Urinary bladder (tissue), 4 donors: Measurements from ENCODE around the gene KLF16. TPM values are rescaled to one million over a fixed set of nuclear protein-coding genes. Genes with fewer than 3 reads are reported as not detected.

Source experiments
- DNase-seq: peaks from one replicate; pipeline ENCODE4 v3.0.0-alpha.2; 2015; ENCODE audit errors: extremely low spot score
- H3K27ac ChIP-seq: one replicate; pipeline ENCODE4 v1.5.1; 2013; ENCODE audit warnings: low read depth, mild to moderate bottlenecking, moderate library complexity
- H3K36me3 ChIP-seq: one replicate; pipeline ENCODE4 v1.6.1; 2013; ENCODE audit warnings: mild to moderate bottlenecking, moderate library complexity; ENCODE audit not compliant: insufficient read depth
- H3K4me1 ChIP-seq: one replicate; pipeline ENCODE4 v1.6.1; 2013; ENCODE audit warnings: mild to moderate bottlenecking, moderate library complexity; ENCODE audit not compliant: insufficient read depth
- H3K4me3 ChIP-seq: one replicate; pipeline ENCODE4 v1.5.1; 2013; ENCODE audit warnings: low read depth, low read length
- WGBS: extraction: QIAGEN DNeasy Blood & Tissue Kit; methylation state at CpG from one replicate; pipeline ENCODE4 v1.1.7; 2013; 5-methylcytosine and 5-hydroxymethylcytosine counted together
- polyA plus RNA-seq: library from polyadenylated mRNA; stranded (reverse); fragments of 200-250 nt; gene quantifications from one replicate; pipeline ENCODE4 v1.2.3, GENCODE V29; 2013
- total RNA-seq: library from RNA; depleted of rRNA; stranded (reverse); fragments of >200 nt; gene quantifications from one replicate; pipeline ENCODE4 v1.2.3, GENCODE V29; 2014
- donor health status: healthy with polysubstance abuse.
- donor health status: healthy.

The KLF16 gene
- total and polyA plus RNA-seq, 2 donors, result 3.6 to 17.6 TPM

DNA sequence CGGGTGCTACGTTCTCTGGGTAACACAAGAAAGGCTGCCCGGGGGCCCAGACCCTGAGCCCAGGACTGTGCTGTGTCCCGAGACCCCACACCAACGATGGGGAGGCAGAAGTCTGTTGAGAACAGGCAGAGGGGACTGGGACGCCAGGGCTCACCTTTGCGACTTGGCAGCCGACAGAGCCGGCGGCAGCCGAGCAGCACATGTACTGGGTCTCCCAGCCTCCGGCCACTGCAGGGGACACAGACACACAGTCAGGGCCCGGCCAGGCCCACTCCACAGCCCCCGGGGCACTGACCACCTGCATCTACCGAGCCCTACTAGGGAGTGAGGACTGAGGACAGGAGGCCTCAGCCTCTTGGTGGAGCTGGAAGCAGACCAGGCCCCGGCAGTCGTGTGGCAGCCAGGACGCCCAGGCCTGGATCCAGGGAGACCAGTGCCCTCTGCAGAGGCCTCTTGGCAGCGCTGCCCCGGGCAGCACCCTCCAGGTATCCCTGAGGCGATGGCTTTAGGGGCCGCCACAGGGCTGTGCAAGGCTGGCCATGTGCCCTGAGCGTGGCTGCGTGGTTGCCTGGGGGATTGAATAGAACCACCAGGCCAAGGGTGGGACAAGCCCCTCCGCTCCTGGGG is 45.7 kb downstream of the KLF16 start:
- DNase-seq, result no peak
- Histone ChIP-seq H3K36me3 (peaks cover 7% of the 10 kb centered on the region), H3K27ac (no peak overlapping the region), H3K4me1 (no peaks in the 10 kb centered on the region), H3K4me3 (no peak overlapping the region)
- 83% methylated on average over 25 of the region's 25 CpGs for WGBS

DNA sequence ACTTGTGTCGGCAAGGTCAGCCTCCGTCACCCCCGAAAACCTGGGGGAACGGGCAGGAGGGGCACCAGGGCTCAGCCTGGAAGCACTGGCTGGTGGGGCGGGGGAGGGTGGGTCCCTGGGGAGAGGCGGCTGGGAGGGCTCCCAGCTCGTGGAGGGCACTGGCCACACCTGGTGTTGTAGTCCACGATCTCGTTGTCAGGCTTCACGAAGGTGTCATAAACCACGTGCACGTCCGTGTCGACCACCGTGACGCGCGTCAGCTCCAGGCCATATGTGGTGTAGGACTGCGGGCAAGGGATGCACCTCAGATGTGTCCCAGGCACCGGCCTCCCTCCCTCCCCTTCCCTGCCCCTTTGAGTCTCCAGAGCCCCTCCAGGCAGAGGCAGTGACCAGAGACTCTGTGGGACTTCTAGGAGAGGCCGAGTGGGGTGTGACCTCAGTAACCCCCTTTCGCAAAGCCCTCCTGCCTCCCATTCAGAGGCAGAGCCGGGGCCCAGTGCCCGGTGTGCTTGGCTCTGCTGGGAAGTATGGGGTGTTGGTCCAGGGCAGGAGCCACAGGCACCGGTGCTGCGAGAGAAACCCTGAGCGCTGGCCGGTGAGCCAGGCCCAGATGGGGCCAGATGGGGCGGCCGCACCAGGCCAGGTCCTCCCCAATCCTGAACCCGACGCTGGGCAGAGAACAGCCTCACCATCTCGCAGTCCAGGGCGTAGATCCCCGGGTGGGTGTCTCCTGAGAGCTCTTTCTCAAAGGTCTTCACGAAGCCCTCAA is 46.7 kb downstream of the KLF16 start:
- WGBS, result 93% methylated on average over 36 of the region's 36 CpGs
- no peak overlapping the region for H3K4me3 ChIP-seq
- H3K36me3 ChIP-seq, result peaks cover 7% of the 10 kb centered on the region
- no peak overlapping the region for H3K27ac ChIP-seq
- H3K4me1 ChIP-seq, result no peaks in the 10 kb centered on the region
- no peak for DNase-seq

DNA sequence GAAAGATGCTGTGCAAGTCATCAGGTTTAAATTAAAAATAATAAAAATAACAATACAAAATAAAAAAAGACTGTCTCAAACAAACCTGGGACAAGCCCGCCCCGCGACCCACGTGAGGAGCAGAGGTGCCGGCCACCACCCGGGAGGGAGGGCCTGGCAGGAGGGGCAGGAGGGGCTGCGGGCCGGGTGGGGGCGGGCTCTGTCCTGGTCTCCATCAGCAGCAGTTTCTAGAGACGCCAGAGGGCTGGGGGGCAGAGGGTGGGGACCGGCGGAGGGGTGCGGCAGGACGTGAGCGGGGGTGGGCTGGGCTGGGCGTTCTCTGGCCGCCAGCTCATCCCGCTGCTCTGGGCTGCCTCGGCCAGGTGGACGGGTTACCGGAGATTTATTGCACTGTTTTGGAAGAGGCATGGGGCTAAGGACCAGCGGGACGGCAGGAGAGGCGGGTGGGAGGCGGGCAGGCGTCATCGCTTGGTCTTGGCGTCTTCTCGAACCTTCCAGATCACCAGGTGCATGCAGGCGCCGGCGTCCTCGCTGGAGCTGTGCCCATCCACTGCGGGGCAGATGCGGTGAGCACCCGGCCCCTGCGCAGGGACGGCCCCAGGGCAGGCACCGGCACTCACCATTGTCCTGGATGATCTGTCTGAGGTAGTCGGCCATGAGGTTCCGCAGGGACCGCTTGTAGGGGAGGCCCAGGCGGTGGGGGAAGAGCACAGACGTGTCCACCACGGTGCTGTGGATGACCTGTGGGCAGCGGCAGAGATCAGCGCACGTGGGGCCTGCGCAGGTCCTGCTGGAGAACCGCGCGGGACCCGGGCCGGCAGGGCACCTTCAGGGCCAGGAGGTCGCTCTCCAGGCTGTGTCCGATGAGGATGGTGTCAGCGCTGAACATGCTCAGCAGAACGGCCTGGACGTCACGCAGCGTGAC is 47.5 kb downstream of the KLF16 start:
- Histone ChIP-seq H3K27ac (no peak overlapping the region), H3K4me3 (no peak overlapping the region), H3K4me1 (no peaks in the 10 kb centered on the region), H3K36me3 (peaks cover 7% of the 10 kb centered on the region)
- 86% methylated on average over 61 of the region's 61 CpGs for WGBS
- DNase-seq, result no peak

DNA sequence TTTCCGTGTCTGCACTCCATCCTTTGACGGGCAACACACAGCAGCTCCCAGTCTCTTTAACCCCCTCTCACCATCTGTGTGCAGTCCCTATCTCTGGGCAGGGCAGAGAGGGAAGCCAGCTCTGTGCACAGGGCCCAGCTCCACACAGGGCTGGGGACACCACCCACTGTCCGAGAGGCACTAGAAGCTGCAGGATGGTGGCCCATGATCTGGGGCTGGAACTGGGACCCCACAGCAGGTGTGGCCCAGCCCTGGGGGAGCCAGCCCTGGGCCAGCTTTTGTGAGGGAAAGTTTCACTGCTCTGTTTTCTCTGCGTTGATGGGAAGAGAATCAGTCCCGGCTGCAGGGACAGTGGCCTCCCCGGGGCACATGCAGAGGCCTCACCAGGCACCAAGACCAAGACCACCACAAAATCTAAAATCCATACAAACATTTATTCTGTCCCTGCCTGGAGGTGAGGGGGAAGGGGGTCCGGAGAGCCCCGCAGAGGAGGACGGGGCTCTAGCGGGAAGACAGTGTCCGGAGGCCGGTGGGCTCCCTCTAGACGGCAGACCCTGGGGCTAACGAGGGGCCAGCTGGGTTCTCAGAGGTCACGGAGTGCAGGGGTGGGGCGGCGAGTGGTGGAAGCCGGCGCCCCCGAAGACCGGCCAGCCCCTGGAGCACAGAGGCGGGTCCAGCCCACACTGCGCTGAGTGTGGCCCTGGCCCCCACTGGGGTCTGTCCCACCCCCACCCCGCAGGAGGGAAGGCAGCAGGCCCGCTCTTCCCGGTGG is 48.4 kb downstream of the KLF16 start:
- WGBS, result 79% methylated on average over 26 of the region's 26 CpGs
- no peak for DNase-seq
- peaks cover 7% of the 10 kb centered on the region for H3K36me3 ChIP-seq
- no peak overlapping the region for H3K27ac ChIP-seq
- H3K4me1 ChIP-seq, result no peaks in the 10 kb centered on the region
- H3K4me3 ChIP-seq, result no peak overlapping the region

DNA sequence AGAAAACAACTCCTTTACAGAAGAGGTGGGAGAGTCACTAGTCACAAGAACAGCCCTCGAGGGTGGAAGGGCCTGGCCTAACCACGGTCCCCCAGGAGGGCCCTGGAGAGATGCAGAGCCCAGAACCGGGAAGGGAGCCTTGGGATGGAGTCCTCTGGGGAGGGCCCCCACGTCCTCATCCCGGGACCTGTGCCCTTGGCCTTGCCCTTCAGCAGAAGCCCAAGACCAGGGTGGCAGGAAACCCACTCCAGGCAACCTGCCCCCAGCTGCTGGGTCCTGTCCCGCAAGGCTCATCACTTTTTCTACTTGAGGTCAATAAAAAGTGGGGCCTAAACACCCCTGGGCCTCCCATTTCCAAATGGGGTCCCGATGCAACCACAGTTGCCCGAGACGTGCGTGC is 49.0 kb downstream of the KLF16 start:
- WGBS, result 81% methylated on average over 10 of the region's 10 CpGs
- no peak overlapping the region for H3K27ac ChIP-seq
- no peaks in the 10 kb centered on the region for H3K4me1 ChIP-seq
- H3K4me3 ChIP-seq, result no peak overlapping the region
- peaks cover 7% of the 10 kb centered on the region for H3K36me3 ChIP-seq
- DNase-seq, result no peak

DNA sequence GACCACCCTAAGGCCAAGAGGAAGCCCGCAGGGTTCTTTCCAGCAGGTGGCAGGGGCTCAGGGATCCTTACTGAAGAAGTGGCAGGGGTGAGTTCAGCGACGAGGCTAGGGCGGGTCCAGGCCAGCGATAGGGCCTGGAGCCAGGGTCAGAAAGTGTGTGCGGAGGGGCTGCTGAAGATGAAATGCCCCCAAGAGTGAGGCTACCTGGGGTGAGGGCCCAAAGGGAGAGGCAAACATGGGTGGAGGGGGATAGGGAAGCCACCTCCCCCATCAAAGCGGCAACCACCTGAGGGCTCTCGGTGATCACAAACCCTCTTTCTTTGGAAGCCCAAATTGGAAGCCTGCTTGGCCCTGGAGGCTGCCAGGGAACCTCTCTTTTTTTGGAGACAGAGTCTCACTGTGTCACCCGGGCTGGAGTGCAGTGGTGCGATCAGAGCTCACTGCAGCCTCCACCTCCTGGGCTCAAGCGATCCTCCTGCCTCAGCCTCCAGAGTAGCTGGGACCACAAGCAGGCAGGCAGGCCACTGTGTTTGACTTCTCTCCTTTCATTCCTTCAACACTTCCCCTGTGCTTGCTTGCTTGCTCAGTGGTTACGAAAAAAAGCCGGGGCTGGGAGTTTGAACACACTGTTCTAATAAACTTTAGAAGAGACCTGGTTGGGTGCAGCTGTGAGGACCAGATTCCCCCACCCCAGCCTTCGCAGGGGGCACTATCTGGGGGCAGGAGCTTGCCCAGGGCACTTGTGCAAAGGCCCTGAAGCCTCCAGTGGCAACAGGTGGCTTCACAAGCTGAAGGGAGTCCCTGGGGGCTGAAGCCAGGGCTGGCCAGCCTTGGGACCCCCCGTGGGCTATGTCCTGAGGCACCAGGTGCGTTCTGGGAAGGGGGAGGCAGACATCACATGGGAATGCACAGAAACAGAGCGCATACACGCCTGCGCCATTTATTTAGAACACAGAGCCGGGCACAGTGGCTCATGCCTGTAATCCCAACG is 49.9 kb downstream of the KLF16 start:
- 69% methylated on average over 21 of the region's 21 CpGs for WGBS
- peaks cover 7% of the 10 kb centered on the region for H3K36me3 ChIP-seq
- no peak overlapping the region for H3K27ac ChIP-seq
- no peak for DNase-seq
- no peaks in the 10 kb centered on the region for H3K4me1 ChIP-seq
- H3K4me3 ChIP-seq, result no peak overlapping the region

DNA sequence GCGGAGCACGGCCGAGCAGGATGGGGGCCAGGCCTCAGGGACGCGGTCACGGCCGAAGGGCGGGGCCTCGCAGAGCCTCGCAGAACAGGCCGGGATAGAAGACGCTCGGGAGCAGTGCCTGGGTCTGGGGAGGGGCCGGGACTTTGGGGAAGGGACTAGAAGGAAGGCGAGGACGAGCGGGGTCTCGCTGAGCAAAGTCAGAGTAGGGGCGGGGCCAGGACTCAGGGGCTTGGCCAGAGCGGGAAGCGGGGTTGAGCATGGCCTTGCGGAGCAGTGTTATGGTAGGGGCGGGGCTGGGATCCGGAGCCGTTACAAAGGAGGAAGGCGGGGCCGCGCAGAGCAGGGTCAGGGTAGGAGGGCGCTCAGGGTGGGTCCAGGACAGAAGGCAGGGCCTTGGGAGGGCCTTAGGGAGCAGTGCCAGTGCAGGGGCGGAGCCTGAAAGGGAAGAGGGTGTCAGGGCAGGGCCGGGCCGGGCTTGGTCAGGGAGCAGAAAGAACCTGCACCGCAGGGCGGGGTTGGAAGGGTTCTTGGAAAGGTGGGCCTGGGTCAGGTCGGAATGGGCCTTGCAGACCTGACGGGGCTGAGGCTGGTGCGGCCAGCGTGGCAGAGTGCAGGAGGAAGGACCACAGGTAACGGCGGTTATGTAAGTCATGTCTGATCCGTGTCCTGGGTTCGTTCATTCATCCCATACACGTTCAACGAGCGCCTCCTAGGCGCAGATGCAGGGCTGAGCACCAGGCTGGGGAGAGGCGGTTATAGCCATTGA is 50.8 kb downstream of the KLF16 start:
- Histone ChIP-seq H3K27ac (no peak overlapping the region), H3K4me3 (peak overlapping the region; percentile 41), H3K36me3 (peaks cover 4% of the 10 kb centered on the region), H3K4me1 (no peaks in the 10 kb centered on the region)
- peak; percentile 68 for DNase-seq
- under 1% methylated on average over 47 of the region's 47 CpGs for WGBS

DNA sequence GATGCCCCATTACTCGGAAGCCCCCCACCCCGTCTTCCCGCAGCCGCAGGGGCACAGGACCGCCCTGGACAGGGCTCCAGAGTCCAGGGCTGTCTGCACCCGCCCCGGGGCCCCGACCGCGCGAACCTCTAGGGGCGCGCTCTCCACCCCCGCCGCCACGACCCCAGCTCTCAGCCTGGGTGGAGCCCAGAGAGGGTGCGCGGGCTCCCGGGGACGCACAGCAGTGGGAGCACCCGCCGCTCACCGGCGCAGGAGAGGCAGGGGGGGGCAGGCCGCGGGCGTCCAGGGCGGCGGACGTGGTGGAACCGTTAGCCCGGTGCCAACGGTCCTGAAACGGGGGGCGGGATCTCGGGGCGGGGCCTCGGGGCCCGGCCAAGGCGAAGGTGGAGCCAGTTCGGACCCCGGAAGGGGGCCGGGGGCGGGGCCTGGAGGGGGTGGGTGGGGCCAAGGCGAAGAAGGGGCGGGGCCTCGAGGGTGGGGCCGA is 51.4 kb downstream of the KLF16 start, which contains the start of gene ATP8B3:
ATP8B3 (minus strand) TSS at position 335 of the 484 bp plus-strand sequence. CDS start 540 bp downstream, outside the sequence.
- Histone ChIP-seq H3K4me3 (peak within 1 kb of the TSS; percentile 41), H3K4me1 (no peaks in the 10 kb centered on the region), H3K36me3 (peaks cover 4% of the 10 kb centered on the region), H3K27ac (no peak within 1 kb of the TSS)
- WGBS, result 1% methylated on average over 48 of the region's 48 CpGs
- no peak for DNase-seq

DNA sequence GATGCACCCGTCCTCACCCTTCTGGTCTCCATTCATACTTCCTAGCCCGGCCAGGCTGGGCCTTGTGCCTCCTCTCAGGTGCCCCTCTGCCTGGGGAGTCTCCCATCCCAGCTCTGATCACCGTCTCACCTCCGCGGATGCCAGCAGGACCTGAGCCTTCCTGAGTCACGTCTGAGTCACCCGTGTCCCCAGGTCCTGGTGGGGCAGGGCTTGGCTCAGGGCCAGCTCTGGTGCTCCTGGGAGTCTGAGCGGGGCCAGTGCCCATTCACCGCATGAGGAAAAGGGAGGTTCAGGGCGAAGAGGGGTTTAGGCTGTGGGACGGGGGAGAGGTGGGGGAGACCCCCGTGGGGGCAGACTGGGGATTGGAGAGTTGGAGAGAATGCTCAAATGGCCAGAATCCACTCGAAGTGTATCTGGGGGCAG is 51.9 kb downstream of the KLF16 start:
- WGBS, result 20% methylated on average over 13 of the region's 13 CpGs
- Histone ChIP-seq H3K4me1 (no peaks in the 10 kb centered on the region), H3K36me3 (peaks cover 4% of the 10 kb centered on the region), H3K4me3 (peak overlapping the region; percentile 41), H3K27ac (no peak overlapping the region)
- DNase-seq, result no peak

DNA sequence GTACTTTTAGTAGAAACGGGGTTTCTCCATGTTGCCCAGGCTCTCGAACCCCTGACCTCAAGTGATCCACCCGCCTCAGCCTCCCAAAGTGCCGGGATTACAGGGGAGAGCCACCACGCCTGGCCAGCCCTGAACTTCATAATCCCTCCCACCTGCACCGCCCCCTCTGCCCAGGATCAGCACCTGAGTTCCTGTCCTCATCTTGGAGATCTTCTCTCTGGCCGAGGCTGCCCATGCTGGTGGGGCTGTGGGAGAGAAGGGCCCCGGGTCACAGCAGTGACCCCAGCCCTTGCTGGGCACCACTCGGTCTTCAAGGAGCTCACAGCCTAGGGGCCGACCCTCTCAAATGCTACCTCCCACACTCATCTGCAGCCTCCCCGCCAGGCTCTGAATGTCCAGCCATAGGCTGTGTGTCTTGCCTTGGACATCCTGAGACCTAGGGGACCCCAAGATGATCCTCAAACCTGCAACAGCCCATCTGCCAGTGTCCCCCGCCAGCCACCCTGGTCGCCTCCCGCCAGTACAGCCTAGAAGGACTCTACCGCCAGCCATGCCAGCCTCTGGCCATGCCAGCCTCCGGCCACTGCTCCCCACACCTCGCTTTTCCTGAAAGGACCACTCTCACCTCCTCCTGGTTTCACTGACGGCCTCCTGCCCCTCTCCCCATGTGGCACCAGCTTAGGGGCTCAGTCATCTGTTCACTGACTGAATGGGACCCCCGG is 52.8 kb downstream of the KLF16 start:
- Histone ChIP-seq H3K36me3 (no peaks in the 10 kb centered on the region), H3K27ac (no peak overlapping the region), H3K4me3 (no peak overlapping the region), H3K4me1 (no peaks in the 10 kb centered on the region)
- 91% methylated on average over 19 of the region's 19 CpGs for WGBS
- no peak for DNase-seq

DNA sequence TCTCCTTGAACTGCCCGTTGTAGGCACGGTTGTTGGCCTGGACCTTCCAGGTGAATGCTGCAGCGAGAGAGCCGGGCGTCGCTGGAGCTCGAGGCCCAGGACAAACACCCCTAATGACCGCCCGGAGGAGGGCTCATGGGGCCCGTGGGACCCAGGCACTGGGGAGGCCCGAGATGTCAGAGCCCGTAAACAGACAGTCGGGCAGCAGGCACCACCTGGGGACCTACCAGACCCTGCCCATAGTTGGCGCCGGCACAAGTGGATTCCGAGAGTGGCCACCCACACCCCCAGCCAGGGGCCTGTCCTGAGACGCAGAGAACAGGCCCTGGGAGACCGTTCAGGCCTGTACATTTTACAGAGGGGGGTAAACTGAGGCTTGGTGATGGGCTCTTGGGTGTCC is 53.7 kb downstream of the KLF16 start:
- no peak overlapping the region for H3K27ac ChIP-seq
- WGBS, result 79% methylated on average over 18 of the region's 18 CpGs
- H3K4me1 ChIP-seq, result no peaks in the 10 kb centered on the region
- H3K4me3 ChIP-seq, result no peak overlapping the region
- no peak for DNase-seq
- H3K36me3 ChIP-seq, result no peaks in the 10 kb centered on the region
